NCI-H2081 treated with DMSO at 0.1 percent for 48 hours (cell line): Measurements from ENCODE around the gene MAPK8IP3.

ENCODE experiments used
- DNase-seq: peaks from one replicate; lab custom pipeline; 2025; lab: John Stamatoyannopoulos, UW

The MAPK8IP3 gene

GRCh38 chr16:1775006-1775845, 69.2 kb downstream of the MAPK8IP3 start:
- no peak for DNase-seq

- no peak for DNase-seq
Observed at GRCh38 chr16:1775846-1776671, 70.1 kb downstream of the MAPK8IP3 start.

- no peak for DNase-seq
Observed at GRCh38 chr16:1776672-1776955, 70.6 kb downstream of the MAPK8IP3 start.

GRCh38 chr16:1776991-1777374, 71.0 kb downstream of the MAPK8IP3 start:
- DNase-seq: no peak

GRCh38 chr16:1777375-1778199, 71.6 kb downstream of the MAPK8IP3 start:
- no peak for DNase-seq

GRCh38 chr16:1778200-1779179, 72.5 kb downstream of the MAPK8IP3 start:
- no peak for DNase-seq

GRCh38 chr16:1779234-1779701, 73.3 kb downstream of the MAPK8IP3 start:
- no peak for DNase-seq

GRCh38 chr16:1779741-1780676, 74.0 kb downstream of the MAPK8IP3 start:
- DNase-seq: no peak

- no peak for DNase-seq
Observed at GRCh38 chr16:1780677-1781072, 74.7 kb downstream of the MAPK8IP3 start.

- DNase-seq: no peak
Observed at GRCh38 chr16:1781254-1781653, 75.3 kb downstream of the MAPK8IP3 start.

GRCh38 chr16:1781758-1782407, 75.9 kb downstream of the MAPK8IP3 start:
- no peak for DNase-seq

- DNase-seq: peak; percentile 100
Observed at GRCh38 chr16:1782408-1783264, 76.6 kb downstream of the MAPK8IP3 start, which contains the start of the genes NUBP2 and SPSB3. Gene NUBP2 (plus strand): TSS chr16:1782960. CDS start chr16:1783021, 61 bp downstream. Gene SPSB3 (minus strand): TSS chr16:1782571. CDS start chr16:1781483, 1,088 bp downstream.

- DNase-seq: no peak
Observed at GRCh38 chr16:1784977-1785845, 79.2 kb downstream of the MAPK8IP3 start.

GRCh38 chr16:1785846-1786170, 79.8 kb downstream of the MAPK8IP3 start:
- DNase-seq: no peak

GRCh38 chr16:1786242-1787055, 80.5 kb downstream of the MAPK8IP3 start:
- DNase-seq: no peak

- no peak for DNase-seq
Observed at GRCh38 chr16:1787056-1787321, 81.0 kb downstream of the MAPK8IP3 start.
